ENCODE measurements around the gene ARID5A. TPM values are rescaled to one million over a fixed set of nuclear protein-coding genes. Genes with fewer than 3 reads are reported as not detected.

ARID5A gene
- total and polyA plus RNA-seq, 2 of the 13 experiments (the other 11 are each of a cell fraction or from before 2014, with no cell fraction given), result 6.0 to 9.5 TPM

GRCh38 chr2:96549967-96550786, 13.6 kb downstream of the ARID5A start (continued):
- TF ChIP-seq RNF219 (CRISPR knock-in tag; IDR thresholded peaks at IDR 0.05), result no peak
- TF ChIP-seq ATF7-NPFF (CRISPR knock-in tag; IDR thresholded peaks at IDR 0.05; ENCODE audit: low read depth), result peak; percentile 96
- TF ChIP-seq RBM39 (IDR thresholded peaks at IDR 0.05; ENCODE audit: low read depth, low read length, poor library complexity, severe bottlenecking), result peak; percentile 48
- TF ChIP-seq ZBTB1 (CRISPR knock-in tag; IDR thresholded peaks at IDR 0.05; ENCODE audit: borderline replicate concordance), result peak; percentile 78; the same call in 1 of the 2 replicates
- peak; percentile 74 for TF ChIP-seq MAZ (IDR thresholded peaks at IDR 0.05; ENCODE audit: borderline replicate concordance, low read depth, low read length)
- TF ChIP-seq MAZ (CRISPR knock-in tag; IDR thresholded peaks at IDR 0.05; ENCODE audit: low read depth), result peak; percentile 88
- no peak for TF ChIP-seq HDAC6 (IDR thresholded peaks at IDR 0.05; ENCODE audit: low read depth, low read length)
- no peak for TF ChIP-seq MAFK (conservative IDR thresholded peaks at IDR 0.05 in 1 of 2, IDR thresholded peaks at IDR 0.05 in 1 of 2; ENCODE audit: low read length in 2 of 2)
- peak; percentile 86; the same call in 1 of the 2 replicates for TF ChIP-seq ZNF639 (CRISPR knock-in tag; conservative IDR thresholded peaks at IDR 0.05)
- TF ChIP-seq, protein P1, sequence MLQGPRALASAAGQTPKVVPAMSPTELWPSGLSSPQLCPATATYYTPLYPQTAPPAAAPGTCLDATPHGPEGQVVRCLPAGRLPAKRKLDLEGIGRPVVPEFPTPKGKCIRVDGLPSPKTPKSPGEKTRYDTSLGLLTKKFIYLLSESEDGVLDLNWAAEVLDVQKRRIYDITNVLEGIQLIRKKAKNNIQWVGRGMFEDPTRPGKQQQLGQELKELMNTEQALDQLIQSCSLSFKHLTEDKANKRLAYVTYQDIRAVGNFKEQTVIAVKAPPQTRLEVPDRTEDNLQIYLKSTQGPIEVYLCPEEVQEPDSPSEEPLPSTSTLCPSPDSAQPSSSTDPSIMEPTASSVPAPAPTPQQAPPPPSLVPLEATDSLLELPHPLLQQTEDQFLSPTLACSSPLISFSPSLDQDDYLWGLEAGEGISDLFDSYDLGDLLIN (CRISPR knock-in tag; IDR thresholded peaks at IDR 0.05; ENCODE audit: borderline replicate concordance), result peak; percentile 77; the same call in 1 of the 2 replicates
- TF ChIP-seq ZNF484 (CRISPR knock-in tag; IDR thresholded peaks at IDR 0.05; ENCODE audit: borderline replicate concordance, low read depth), result no peak
- peak; percentile 75 for TF ChIP-seq POLR2AphosphoS5 (IDR thresholded peaks at IDR 0.05; ENCODE audit: low read depth, low read length)
- peak; percentile 96; the same call in 1 of the 2 replicates for TF ChIP-seq SNAPC2 (CRISPR knock-in tag; IDR thresholded peaks at IDR 0.05)
- peak; percentile 90 for TF ChIP-seq ZFX (CRISPR knock-in tag; IDR thresholded peaks at IDR 0.05; ENCODE audit: low read depth)
- no peak for TF ChIP-seq ZNF382 (CRISPR knock-in tag; IDR thresholded peaks at IDR 0.05; ENCODE audit: borderline replicate concordance)
- TF ChIP-seq IKZF1 (IDR thresholded peaks at IDR 0.05), result no peak
- TF ChIP-seq, protein P2, sequence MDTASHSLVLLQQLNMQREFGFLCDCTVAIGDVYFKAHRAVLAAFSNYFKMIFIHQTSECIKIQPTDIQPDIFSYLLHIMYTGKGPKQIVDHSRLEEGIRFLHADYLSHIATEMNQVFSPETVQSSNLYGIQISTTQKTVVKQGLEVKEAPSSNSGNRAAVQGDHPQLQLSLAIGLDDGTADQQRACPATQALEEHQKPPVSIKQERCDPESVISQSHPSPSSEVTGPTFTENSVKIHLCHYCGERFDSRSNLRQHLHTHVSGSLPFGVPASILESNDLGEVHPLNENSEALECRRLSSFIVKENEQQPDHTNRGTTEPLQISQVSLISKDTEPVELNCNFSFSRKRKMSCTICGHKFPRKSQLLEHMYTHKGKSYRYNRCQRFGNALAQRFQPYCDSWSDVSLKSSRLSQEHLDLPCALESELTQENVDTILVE (CRISPR knock-in tag; IDR thresholded peaks at IDR 0.05), result peak; percentile 53; the same call in 1 of the 2 replicates
- no peak for TF ChIP-seq ZNF180 (CRISPR knock-in tag; IDR thresholded peaks at IDR 0.05; ENCODE audit: borderline replicate concordance, low read depth)
